Endodermal cell (in vitro differentiated cells): ENCODE data around the gene SNRPB. TPM values are rescaled to one million over a fixed set of nuclear protein-coding genes. Genes with fewer than 3 reads are reported as not detected.

Experiments
- DNase-seq: peaks from one replicate; pipeline ENCODE4 v3.0.0-alpha.2; 2017
- H3K27ac ChIP-seq: 2 replicates; pipeline ENCODE4 v1.5.1; 2013; ENCODE audit warnings: mild to moderate bottlenecking, low read depth, low read length, moderate library complexity
- H3K27me3 ChIP-seq: 2 replicates; pipeline ENCODE4 v1.6.1; 2013; ENCODE audit warnings: mild to moderate bottlenecking, low read length, moderate library complexity; ENCODE audit not compliant: insufficient read depth, control insufficient read depth, poor library complexity, severe bottlenecking
- H3K36me3 ChIP-seq: 2 replicates; pipeline ENCODE4 v1.7.0; 2013; ENCODE audit warnings: mild to moderate bottlenecking, low read length, moderate library complexity; ENCODE audit not compliant: control insufficient read depth, insufficient read depth
- H3K4me1 ChIP-seq: one replicate; pipeline ENCODE4 v1.7.0; 2013; ENCODE audit warnings: low read length; ENCODE audit not compliant: control insufficient read depth, insufficient read depth
- H3K4me3 ChIP-seq: 2 replicates; pipeline ENCODE4 v1.5.1; 2013; ENCODE audit warnings: mild to moderate bottlenecking, low read length, moderate library complexity
- H3K9ac ChIP-seq: 2 replicates; pipeline ENCODE4 v1.6.1; 2013; ENCODE audit warnings: mild to moderate bottlenecking, low read length, moderate library complexity; ENCODE audit not compliant: poor library complexity, severe bottlenecking; ENCODE audit errors: extremely low read depth
- H3K9me3 ChIP-seq: 2 replicates; pipeline ENCODE4 v1.6.1; 2013; ENCODE audit warnings: mild to moderate bottlenecking, low read length, moderate library complexity; ENCODE audit not compliant: control insufficient read depth
- H3K27ac Mint-ChIP-seq: 2 replicates; pipeline ENCODE4 v1.8.0; 2020; ENCODE audit warnings: mixed read lengths
- H3K27me3 Mint-ChIP-seq: 2 replicates; pipeline ENCODE4 v1.8.0; 2021; ENCODE audit warnings: mild to moderate bottlenecking, mixed read lengths; ENCODE audit not compliant: insufficient read depth
- H3K36me3 Mint-ChIP-seq: 2 replicates; pipeline ENCODE4 v1.8.0; 2020; ENCODE audit warnings: low read depth, mixed read lengths
- H3K4me1 Mint-ChIP-seq: 2 replicates; pipeline ENCODE4 v1.8.0; 2020; ENCODE audit warnings: mixed read lengths
- H3K4me3 Mint-ChIP-seq: 2 replicates; pipeline ENCODE4 v1.8.0; 2020; ENCODE audit warnings: mild to moderate bottlenecking, moderate library complexity, mixed read lengths
- H3K9me3 Mint-ChIP-seq: 2 replicates; pipeline ENCODE4 v1.8.0; 2020; ENCODE audit warnings: mild to moderate bottlenecking, mixed read lengths
- WGBS, 2 experiments: methylation state at CpG; one replicate each; pipeline versions ENCODE4 v1.1.5 to v1.1.7; 2013; ENCODE audit warnings: missing lambda C conversion rate in 2 of 2, mixed read lengths in 1 of 2; ENCODE audit not compliant: insufficient coverage in 1 of 2, insufficient read length in 1 of 2; 5-methylcytosine and 5-hydroxymethylcytosine counted together
- total RNA-seq, 2 donors: library from RNA; stranded (reverse); fragmentation: NEBNext Ultra II Directional in 1 of 2; extraction: Animal tissue kit (Norgen Biotek cat#: 25700) in 1 of 2; gene quantifications; 2 replicates in 1 of 2; 3 replicates in 1 of 2; pipeline ENCODE4 v1.2.1, GENCODE V29; 2021
- TF ChIP-seq, protein P1 (sequence below): fragments of 200-600 bp; sonication (generic); conservative IDR thresholded peaks from 2 replicates; pipeline ENCODE4 v1.5.0; 2021; ENCODE audit warnings: antibody characterized with exemption, mild to moderate bottlenecking

The SNRPB gene
- total RNA-seq, 2 donors from 2014 or later = 277 to 310 TPM

DNA sequence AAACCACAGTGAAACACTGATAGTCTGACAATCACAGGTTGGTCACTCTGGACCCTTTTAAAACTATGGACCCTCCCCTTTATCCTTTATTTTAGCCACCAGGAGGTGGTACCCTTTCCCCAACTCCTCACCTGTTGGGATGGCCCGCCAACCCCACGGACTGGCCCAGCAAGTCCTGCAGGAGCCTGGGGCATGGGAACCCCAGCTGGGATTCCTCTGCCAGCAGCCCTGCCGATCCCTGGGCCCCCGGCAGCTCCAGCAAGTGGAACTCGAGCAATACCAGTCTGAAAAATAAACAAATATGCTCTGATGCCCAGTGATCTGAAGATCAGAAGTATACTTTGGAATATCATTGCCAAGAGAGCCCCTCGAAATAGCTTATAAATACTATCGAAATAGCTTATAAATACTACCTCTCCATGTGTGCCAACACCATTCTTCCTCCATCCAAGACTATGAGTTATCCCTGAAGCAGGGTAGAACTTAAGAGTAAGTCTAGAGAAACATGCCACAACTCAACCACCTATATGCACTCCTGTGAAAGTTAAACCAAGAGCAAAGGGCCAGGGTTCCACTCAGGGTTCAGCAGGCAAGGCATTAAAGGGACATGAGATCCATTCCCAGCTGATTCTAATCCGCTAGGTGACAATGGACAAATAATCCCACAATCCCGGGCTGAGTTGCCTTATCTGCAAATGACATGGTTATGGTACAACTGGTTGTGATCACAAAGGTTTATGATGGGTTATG is 6.8 kb downstream of the SNRPB start:
- H3K4me1 Mint-ChIP-seq = peaks cover 8% of the 10 kb centered on the region
- TF ChIP-seq, protein P1, sequence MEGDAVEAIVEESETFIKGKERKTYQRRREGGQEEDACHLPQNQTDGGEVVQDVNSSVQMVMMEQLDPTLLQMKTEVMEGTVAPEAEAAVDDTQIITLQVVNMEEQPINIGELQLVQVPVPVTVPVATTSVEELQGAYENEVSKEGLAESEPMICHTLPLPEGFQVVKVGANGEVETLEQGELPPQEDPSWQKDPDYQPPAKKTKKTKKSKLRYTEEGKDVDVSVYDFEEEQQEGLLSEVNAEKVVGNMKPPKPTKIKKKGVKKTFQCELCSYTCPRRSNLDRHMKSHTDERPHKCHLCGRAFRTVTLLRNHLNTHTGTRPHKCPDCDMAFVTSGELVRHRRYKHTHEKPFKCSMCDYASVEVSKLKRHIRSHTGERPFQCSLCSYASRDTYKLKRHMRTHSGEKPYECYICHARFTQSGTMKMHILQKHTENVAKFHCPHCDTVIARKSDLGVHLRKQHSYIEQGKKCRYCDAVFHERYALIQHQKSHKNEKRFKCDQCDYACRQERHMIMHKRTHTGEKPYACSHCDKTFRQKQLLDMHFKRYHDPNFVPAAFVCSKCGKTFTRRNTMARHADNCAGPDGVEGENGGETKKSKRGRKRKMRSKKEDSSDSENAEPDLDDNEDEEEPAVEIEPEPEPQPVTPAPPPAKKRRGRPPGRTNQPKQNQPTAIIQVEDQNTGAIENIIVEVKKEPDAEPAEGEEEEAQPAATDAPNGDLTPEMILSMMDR = peak; percentile 20
- Histone ChIP-seq H3K4me3 (no peak overlapping the region), H3K36me3 (peaks cover 100% of the 10 kb centered on the region), H3K27ac (no peak overlapping the region), H3K27me3 (no peaks in the 10 kb centered on the region), H3K9me3 (no peaks in the 10 kb centered on the region), H3K4me1 (no peaks in the 10 kb centered on the region), H3K9ac (no peak overlapping the region)
- no peak overlapping the region for H3K4me3 Mint-ChIP-seq
- H3K27me3 Mint-ChIP-seq = no peaks in the 10 kb centered on the region
- peak; percentile 47 for DNase-seq
- no peaks in the 10 kb centered on the region for H3K9me3 Mint-ChIP-seq
- no peak overlapping the region for H3K27ac Mint-ChIP-seq
- WGBS, 2 experiments = 96 to 100% methylated on average over 5 to 9 of the region's 9 CpGs
- H3K36me3 Mint-ChIP-seq = peaks cover 96% of the 10 kb centered on the region

DNA sequence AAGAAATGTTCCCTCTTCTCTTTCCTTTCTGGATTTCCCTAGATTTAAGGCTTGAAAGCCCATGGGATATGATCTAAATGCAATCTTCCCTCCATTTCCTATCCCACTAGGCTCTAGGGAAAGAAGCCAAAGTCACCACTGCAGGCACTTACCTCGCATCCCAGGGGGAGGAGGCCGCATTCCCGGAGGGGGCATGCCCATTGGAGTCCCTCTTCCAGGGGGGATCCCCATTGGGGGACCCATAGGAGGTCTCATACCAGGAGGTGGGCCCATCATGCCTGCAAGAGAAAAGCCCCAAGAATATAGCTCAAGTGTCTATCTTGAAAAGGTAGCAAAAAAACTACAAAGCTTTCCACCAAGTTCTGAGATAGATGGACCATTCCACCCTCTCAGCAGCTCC is 8.1 kb downstream of the SNRPB start:
- 97% methylated on average over 3 of the region's 3 CpGs; no CpG with 5 or more reads in 1 of the 2 experiments for WGBS, 2 experiments
- H3K36me3 Mint-ChIP-seq = peaks cover 85% of the 10 kb centered on the region

DNA sequence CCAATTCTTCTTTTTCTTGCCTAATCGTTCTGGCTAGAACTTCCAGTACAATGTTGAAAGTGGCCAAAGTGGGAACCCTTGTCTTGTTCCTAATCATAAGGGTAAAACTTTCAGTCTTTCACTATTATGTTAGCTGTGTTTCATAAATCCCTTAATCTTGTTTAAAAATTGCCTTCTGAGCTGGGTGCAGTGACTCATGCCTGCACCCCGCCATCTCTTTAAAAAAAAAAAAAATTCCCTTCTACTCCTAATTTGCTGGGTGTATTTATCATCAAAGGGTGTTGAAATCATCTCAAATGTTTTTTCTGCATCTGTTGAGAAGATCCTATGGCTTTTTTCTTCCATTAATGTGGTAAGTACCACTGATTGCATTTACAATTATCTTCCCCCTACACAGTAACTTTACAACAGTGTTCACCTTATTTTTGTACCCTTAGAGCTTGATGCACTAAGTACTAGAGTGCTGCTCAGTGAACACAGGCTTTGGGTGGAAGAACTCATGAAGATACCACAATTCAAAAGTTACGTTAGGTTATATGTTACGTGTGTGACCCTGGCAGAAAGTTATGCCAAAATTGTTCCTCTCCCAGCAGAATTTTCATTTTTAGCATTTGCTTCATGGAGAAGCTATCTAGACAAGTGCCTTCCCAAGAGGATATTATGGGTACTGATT is 9.7 kb downstream of the SNRPB start:
- no peak overlapping the region for H3K27ac Mint-ChIP-seq
- H3K9ac ChIP-seq = no peak overlapping the region
- no peak overlapping the region for H3K27ac ChIP-seq
- H3K36me3 Mint-ChIP-seq = peaks cover 72% of the 10 kb centered on the region
- H3K36me3 ChIP-seq = peaks cover 73% of the 10 kb centered on the region
- no peaks in the 10 kb centered on the region for H3K27me3 ChIP-seq
- TF ChIP-seq, protein P1 = no peak
- H3K4me3 ChIP-seq = no peak overlapping the region
- H3K27me3 Mint-ChIP-seq = no peaks in the 10 kb centered on the region
- WGBS, 2 experiments = 94 to 96% methylated on average over 2 to 4 of the region's 4 CpGs
- DNase-seq = peak; percentile 5
- no peaks in the 10 kb centered on the region for H3K9me3 Mint-ChIP-seq
- H3K4me3 Mint-ChIP-seq = no peak overlapping the region
- no peaks in the 10 kb centered on the region for H3K4me1 ChIP-seq
- no peaks in the 10 kb centered on the region for H3K4me1 Mint-ChIP-seq
- H3K9me3 ChIP-seq = no peaks in the 10 kb centered on the region

More for the DNA sequence above, 8.1 kb downstream of the SNRPB start:
- H3K4me3 ChIP-seq = no peak overlapping the region
- no peaks in the 10 kb centered on the region for H3K9me3 Mint-ChIP-seq
- TF ChIP-seq, protein P1 = no peak
- no peaks in the 10 kb centered on the region for H3K27me3 Mint-ChIP-seq
- H3K27ac ChIP-seq = no peak overlapping the region
- peak; percentile 24 for DNase-seq
- no peaks in the 10 kb centered on the region for H3K9me3 ChIP-seq
- H3K36me3 ChIP-seq = peaks cover 89% of the 10 kb centered on the region
- H3K9ac ChIP-seq = no peak overlapping the region
- no peaks in the 10 kb centered on the region for H3K4me1 ChIP-seq
- no peak overlapping the region for H3K27ac Mint-ChIP-seq
- no peak overlapping the region for H3K4me3 Mint-ChIP-seq
- no peaks in the 10 kb centered on the region for H3K27me3 ChIP-seq
- no peaks in the 10 kb centered on the region for H3K4me1 Mint-ChIP-seq
